Activated CD8-positive, alpha-beta memory T cell treated with anti-CD3 and anti-CD28 coated beads for 1 hour (primary cell): ENCODE results near the gene CTNNA1.
"Not testable (repeated sequence)": the region's sequence is repeated elsewhere in the genome, so short reads cannot be mapped to it uniquely, and the experiment has no call there.

Experiments used
- DNase-seq, 2 donors: peaks; one replicate each; pipeline ENCODE4 v3.0.0-alpha.2; 2020; ENCODE audit warnings: low read depth in 1 of 2; ENCODE audit errors: extremely low read depth in 1 of 2

Gene CTNNA1

DNA sequence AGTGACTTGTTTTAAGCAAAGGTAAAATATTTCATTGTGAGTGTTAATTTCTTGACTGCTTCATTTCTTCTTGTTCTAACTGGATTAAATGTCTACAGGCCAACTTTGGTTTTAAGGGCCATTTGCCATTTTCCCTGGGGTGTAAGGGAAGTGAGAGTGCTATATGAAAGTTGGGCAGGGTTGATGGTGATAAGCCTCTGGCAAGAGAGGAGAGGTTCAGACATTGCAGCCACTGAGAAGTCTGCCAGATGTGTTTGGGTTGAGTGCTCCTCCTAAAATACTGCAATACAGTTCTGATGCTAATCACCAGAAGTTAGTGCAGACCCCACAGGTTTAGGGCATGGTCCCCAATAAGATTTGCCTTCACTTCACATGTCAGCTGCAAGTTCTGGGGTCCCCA is 136.8 kb downstream of the CTNNA1 start:
- no peak for DNase-seq

DNA sequence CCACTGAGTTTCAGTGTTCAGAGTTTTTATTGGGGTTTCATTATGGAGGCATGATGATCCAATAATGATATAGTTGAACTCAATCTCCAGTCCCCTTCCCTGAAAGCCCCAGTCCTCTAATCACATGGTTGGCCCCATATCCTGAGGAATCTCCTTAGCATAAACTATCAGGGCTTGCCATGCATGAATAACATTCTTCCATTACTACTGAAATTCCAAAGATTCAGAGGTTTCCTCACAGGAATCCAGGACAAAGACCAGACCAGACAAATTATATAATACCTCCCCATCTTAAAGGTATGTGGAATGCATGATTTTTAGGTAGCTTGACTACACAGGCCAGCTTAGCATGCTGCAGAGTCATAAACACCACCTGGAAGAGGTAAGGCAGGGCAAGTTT is 137.4 kb downstream of the CTNNA1 start:
- no peak for DNase-seq

DNA sequence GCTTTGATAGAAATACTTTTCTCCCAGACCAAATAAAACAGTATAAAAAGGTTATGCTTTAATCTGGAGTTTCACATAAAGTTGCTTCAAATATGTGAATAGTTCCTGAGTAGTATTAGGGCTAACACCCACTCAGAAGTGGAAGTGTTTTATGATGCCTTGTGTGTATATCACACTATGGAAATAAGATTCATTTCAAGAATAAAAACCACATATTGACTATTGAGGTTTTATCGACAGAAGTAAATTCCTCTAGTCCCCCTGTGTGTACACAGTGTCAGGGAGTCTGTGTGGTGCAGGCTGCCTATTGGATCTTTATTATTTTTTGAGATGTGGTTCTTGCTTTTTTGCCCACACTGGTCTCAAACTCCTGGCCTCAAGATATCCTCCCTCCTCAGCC is 142.7 kb downstream of the CTNNA1 start:
- DNase-seq, result no peak

DNA sequence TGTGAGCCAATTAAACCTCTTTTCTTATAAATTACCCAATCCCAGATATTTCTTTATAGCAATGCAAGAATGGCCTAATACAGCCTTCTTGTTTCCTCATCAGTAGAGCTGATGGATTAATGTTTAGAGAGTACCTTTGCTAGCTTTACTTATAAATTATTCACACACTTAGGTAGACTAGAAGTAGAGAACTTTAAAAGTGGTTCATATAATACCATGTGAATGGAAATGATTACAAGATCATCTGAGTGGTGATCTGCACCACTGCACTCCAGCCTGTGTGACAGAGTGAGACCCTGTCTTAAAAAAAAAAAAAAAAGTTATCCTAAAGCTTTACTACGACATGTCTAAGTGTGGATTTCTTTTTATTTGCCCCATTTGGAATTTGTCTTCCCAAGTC is 145.1 kb downstream of the CTNNA1 start:
- no peak for DNase-seq

DNA sequence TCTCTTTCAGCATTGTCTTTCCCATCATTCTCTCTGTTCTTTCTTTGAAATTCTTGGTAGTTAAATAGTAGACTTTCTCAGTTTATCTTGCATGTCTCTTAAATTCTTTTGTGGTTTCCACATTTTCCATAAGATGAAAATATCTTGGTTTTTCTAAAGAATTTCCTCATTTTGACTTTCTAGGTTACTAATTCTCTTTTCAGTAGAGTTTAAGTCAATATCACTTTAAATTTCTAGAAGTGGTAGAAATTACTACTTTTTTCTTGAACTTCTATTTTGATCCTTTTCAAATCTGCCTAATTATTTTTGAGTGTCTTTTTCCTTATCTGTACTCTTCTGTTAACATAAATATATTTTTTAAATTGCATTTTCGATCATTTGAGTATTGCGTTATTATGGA is 145.5 kb downstream of the CTNNA1 start:
- DNase-seq, result no peak

DNA sequence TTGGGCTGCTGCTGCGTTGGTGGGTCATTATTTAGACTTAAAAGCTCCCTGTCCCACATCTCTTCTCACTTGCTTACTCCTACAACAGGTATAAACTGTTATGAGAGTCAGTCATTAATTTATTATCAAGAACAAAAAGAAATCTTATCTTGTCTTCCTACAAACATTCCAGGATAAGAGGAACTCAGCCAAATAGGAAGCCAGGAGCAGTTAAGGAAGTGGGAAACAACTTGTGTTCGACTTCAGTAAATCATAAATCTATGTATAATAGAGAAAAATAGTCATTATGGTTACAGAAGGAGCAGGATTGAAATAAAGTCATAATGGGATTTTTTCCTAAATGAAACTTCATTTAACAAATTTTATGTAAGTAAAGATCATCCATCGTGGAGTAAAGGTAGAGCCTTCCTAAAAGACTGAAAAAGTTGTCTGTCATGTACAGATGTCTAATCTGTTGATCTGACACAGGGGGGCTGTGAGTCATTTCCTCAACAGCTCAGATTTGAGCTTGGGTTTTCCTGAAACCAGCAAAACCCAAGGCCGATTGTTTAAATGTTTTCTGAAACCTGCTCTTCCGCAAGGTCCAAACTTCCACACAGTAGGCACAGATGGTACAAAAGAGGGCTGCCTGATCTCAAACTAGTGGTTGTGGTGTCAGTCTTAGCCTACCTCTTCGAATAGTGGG is 147.2 kb downstream of the CTNNA1 start:
- no peak for DNase-seq

DNA sequence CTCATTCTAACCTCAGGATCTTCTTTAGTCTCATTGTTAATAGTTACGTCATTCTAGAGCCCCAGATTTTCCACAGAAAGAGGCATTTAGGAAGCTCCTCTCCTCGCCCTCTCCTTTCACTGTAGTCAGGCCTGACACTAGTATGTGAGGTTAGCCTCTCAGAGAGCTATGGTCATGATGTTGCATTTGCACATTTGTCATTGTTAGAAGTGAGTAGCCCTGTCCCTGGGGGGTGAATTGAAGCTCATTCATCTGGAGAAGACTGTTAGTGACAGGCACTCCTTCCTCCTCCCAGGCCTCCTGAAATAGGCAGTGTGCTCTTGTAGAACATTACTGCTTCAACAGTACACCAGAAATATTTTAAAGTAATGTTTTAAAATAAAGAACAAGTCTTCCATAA is 148.5 kb downstream of the CTNNA1 start:
- no peak for DNase-seq

DNA sequence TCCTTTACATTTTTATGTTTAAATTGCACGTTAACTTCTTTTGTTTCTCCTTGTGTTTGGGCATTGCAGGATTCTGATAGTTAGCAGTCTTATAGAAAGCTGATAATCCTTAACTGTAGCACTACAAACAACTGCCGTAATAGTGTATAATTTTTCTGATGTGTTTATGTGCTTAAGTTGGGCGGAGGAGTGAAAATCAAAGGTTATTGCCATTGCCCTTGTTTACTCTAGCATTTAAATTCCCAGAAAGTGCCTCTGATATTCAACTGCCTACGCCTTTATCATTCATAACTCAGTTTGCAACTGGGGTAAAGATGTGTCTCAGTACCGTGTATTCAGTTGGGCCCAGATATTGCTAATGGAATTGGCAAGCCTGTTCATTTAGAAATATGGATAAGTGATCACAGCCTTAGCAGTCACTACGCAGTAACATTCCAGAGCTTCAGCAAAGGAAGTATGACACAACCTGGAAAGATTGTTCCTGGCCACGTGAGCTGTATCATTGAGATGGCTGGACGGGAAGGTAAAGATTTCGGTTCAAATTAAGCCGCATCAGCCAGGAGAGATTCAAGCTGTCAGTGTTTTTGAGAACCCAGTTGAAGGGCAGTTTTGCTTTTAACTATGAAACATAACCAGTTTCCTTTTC is 150.0 kb downstream of the CTNNA1 start:
- no peak for DNase-seq

DNA sequence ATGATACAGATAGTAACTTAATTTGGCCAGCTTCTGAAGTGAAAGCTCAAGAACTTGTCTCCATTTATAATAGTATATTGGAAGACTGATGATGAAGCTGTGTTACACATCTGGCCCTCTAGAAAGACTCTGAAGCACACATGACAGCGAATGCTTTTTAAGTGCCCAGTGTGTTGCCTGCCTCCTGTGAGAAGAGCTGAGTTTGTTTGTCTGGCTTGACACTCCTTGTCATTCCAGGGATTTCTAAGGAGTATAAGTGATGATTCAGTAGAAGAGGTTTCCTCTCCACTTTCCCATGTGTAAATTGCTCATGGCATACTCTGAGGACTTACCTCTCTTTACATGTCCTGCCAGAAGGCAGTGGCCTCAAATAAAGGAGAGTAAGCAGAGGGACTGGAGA is 152.3 kb downstream of the CTNNA1 start:
- no peak for DNase-seq

DNA sequence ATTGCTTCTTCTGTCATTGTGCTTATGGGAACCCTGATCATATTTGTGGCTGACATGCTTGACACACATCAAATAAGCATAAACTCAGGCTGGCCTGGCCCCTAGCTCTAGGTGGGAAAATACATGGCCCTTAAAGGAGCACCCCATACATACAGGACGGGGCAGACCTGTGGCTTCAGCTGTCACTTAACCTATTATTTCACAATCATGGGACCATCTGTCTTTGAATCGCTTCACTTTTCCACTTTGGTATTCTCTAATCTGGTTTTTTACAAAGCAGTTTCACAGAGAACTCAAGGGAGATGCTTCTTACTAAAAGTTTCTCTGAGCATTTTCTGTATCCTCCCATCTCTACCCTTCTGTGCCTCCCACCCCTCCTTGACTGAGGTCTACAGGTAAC is 156.5 kb downstream of the CTNNA1 start:
- no peak for DNase-seq

DNA sequence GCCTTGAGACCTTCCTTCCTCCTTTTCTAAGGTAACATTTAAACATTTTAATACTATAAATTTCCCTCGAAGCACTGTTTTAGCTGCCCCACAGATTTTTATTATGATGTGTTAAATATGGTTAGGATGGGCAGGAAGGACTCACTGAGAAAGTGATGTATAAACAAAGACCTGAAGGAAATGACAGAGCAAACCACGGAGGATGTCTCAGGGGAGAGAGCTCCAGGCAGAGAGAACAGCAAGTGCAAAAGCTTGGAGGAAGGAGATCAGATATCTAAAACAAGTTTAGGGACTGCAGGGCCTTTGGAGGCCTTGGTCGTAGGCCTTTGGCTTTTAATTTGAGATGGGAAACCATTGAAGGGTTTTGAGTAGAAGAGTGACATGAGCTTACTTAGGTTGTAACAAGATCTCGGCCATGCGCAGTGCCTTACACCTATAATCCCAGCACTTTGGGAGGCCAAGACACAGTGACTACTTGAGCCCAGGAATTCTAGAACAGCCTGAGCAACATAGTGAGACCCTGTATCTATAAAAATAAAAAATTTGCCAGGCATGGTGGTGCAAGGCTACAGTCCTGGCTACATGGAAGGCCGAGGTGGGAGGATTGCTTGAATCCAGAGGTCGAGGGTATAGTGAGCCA is 157.4 kb downstream of the CTNNA1 start:
- no peak for DNase-seq

DNA sequence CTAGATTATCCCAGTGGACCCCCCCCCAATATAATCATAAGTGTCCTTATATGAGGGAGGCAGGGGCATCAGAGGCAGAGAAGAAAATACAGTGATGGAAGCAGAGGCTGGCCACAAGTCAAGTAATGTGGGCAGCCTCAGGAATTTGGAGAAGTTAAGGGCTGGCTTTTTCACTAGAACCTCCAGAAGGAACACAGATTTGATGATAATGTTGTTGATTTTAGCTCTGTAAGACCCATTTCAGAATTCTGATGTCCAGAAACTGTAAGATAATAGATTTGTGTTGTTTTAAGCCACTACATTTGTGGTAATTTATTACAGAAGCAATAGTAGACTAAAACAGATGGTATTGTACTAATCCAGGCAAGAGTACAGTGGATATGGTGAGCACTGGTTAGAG is 158.2 kb downstream of the CTNNA1 start:
- no peak for DNase-seq

DNA sequence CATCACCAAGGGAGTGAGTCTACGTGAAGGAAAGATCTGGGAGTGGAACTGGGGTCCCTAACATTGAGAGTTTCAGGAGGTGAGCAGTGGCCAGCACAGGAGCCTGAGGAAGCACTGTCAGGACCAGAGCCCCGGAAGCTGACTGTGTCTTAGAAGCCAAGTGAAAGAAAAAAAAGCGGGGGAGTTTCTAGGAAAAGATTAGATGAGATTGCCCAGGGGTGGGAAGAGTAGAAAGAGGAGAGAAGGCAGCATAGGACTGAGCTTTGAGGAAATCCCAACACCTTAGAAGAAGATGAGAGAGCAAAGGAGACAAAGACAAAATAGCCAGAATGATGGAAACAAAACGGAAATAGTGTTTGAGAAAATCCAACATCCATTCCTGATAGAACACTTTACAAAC is 158.9 kb downstream of the CTNNA1 start:
- no peak for DNase-seq

DNA sequence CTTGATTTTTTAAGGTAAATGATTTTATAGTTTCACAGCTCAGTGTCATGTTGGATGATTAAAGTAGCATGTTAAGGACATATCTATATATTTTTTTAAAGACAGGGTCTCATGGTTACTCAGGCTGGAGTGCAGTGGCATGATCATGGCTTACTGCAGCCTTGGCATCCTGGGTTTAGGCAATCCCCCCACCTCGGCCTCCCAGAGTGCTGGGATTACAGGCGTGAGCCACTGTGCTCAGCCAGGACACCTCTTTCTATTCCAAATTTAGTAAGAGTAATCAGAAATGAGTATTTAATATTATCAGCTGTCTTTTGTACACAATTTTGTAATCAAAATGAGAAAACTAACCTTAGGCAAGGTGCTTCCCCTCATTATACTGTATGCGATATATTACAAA is 160.5 kb downstream of the CTNNA1 start:
- no peak for DNase-seq

DNA sequence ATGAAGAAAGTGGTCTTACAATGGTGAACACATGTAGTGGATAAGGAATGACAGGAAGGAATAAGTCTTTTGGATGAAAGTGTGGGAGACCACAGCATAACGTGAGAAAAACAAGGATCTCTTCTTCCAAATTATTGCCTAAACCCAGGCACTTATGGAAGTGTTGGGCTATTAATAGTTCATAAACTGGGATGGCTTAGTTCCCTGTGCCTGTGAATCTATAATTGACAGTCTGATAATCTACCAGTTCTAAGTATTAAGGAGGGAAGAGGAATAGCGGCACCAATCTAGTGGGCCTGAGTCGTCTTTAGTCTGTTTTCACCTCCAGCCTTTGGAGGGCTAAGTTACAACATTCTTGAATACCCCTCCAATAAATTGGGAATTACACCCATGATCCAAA is 161.1 kb downstream of the CTNNA1 start:
- DNase-seq, result no peak

DNA sequence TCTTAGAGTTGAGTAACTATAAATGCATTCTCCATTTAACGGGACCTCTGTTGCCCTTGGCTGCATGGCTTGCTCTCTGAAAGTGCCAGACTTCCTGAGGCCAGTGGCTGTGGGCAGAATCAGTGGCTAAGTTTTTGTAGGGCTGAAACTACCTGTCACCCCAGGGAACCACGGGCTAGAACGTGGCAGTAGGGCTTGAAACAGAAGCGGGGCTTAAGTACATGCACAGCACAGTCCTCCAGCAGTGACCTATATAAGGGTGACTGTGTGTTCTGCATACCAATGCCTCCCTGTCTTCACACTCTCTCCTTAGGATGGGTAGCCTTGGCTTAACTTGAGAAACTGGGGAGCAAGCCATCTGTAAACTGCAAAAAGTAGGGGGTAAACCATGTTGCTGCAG is 165.5 kb downstream of the CTNNA1 start:
- DNase-seq, result no peak

DNA sequence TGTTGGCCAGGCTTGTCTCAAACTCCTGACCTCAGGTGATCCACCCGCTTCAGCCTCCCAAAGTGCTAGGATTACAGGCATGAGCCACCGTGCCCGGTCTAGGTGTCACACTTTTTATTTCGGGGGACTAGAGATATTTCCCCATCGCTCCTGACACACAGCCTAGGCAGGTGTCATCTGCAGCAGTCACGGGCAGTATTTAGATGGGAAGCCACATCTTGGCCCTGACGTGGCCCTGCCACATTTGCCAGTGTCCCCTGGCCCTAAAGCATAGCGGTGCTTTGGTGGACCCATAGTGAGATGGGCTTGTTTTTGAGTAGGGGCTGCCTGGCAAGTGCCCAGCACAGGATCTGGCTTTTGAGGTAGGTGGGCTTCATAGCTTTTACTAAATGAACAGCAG is 167.0 kb downstream of the CTNNA1 start:
- DNase-seq, result no peak

DNA sequence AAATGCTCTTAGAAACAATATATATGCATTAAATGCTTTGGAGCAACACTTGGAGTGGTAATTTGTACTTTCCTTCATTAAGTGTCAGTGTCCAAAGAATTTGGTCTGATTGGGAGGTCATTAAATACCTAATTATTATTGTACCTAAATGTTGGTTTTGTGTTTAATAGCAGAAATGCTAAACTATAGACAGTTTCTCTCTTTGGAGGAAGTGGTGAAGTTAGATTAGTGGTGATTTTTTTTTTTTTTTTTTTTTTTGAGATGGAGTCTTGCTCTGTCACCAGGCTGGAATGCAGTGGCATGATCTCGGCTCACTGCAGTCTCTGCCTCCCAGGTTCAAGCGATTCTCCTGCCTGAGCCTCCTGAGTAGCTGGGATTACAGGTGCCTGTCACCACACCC is 168.1 kb downstream of the CTNNA1 start:
- DNase-seq, result not testable (repeated sequence)

DNA sequence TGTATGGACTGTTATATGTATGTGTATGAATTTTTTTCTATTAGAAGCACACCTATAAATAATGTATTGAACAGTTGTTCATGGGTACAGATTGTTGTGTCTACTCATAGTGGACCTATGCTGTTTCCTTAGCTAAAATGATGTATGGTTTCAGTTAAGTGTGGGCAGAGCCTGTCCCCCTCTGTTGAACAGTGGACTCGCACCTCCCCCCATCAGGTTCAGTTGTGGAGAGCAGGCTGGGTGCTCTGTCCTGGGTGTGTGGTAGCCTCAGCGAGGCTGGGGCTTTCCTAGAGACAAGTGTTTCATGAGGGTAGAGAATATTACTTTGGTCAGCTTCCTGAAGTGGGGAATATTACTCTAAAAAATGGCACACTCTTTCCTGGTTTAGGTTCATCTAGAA is 169.3 kb downstream of the CTNNA1 start:
- no peak for DNase-seq

DNA sequence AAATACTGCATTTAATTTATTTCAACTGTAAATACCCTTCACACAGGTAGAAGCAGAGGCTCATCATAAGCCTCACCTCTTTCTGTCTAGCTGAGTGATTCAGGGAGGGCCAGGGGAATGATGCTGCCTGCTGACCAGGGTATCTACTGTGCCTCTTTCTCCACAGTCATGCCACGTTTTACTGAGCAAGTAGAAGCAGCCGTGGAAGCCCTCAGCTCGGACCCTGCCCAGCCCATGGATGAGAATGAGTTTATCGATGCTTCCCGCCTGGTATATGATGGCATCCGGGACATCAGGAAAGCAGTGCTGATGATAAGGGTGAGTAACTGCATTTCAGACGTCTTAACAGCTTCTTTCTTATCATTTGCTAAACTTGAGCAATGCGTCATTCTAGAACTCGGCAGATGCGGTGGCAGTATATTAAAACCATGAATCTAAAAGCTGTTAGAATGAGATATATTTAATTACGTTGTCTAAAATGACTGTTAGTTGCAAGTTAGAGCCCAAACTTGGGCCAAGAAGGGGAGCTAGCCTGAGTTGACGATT is 171.9 kb downstream of the CTNNA1 start:
- DNase-seq, result no peak

DNA sequence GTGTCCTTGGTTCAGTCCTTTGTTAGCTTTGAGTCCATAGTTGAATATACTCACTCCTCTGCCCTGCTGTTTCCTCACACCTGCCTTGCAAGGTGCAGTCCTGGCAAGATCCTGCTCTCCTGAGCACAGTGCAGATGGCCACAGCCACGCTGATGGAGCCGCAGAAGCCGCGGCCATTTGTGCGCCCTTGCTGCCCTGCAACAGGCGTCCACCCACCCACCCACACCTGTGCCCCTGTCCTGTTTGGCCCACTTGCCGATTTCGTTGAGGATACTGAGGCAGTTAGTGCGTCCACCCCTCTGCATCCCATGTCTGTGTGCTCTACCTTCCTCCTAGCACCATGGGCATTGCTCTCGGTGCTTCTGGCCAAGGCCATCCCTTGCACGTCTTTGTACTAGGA is 173.0 kb downstream of the CTNNA1 start:
- no peak for DNase-seq
